Keratinocyte (primary cell): ENCODE measurements around the gene RAD21L1. TPM values are rescaled to one million over a fixed set of nuclear protein-coding genes. Genes with fewer than 3 reads are reported as not detected.
A peak's percentile ranks its signal among the peaks of the same experiment; 100 is the strongest.

Experiments
- DNase-seq: peaks from one replicate; pipeline ENCODE4 v3.0.0-alpha.2; 2011; ENCODE audit warnings: low read depth, missing footprints, low spot score
- FAIRE-seq: peaks from 2 replicates; lab custom pipeline; 2011; peaks lifted over from hg19 to GRCh38; lab: Jason Lieb, UNC
- H2AFZ ChIP-seq: 2 replicates; pipeline ENCODE4 v1.6.0; 2012; ENCODE audit warnings: low read length, control low read depth, inconsistent platforms; ENCODE audit not compliant: control insufficient read depth
- H3K27ac ChIP-seq: 2 replicates; pipeline ENCODE4 v1.5.1; 2011; ENCODE audit warnings: low read length; ENCODE audit not compliant: control insufficient read depth, insufficient read depth
- H3K27me3 ChIP-seq: 3 replicates; pipeline ENCODE4 v1.6.0; 2011; ENCODE audit warnings: low read length; ENCODE audit not compliant: control insufficient read depth, insufficient read depth; ENCODE audit errors: extremely low read depth
- H3K36me3 ChIP-seq, 2 experiments: 2 replicates in 1 of 2; 3 replicates in 1 of 2; pipeline ENCODE4 v1.5.1; 2011; ENCODE audit warnings: low read length in 2 of 2, mild to moderate bottlenecking in 1 of 2; ENCODE audit not compliant: control insufficient read depth in 2 of 2, insufficient read depth in 2 of 2; ENCODE audit errors: extremely low read depth in 1 of 2
- H3K4me1 ChIP-seq: 3 replicates; pipeline ENCODE4 v1.5.1; 2011; ENCODE audit warnings: low read length; ENCODE audit not compliant: control insufficient read depth, insufficient read depth; ENCODE audit errors: extremely low read depth
- H3K4me2 ChIP-seq: 3 replicates; pipeline ENCODE4 v1.6.0; 2011; ENCODE audit warnings: low read depth, low read length; ENCODE audit not compliant: control insufficient read depth, insufficient read depth; ENCODE audit errors: extremely low read depth
- H3K4me3 ChIP-seq, 3 experiments: fragments of 200-600 bp in 1 of 3; sonication (generic) in 1 of 3; 2 replicates in 2 of 3; 3 replicates in 1 of 3; pipeline ENCODE4 v1.5.1; 2011 to 2016; ENCODE audit warnings: low read length in 3 of 3, mild to moderate bottlenecking in 3 of 3, control low read depth in 2 of 3, inconsistent platforms in 1 of 3, low read depth in 1 of 3, mixed read lengths in 1 of 3, mixed run types in 1 of 3, moderate library complexity in 1 of 3; ENCODE audit not compliant: control insufficient read depth in 2 of 3, insufficient read depth in 2 of 3; ENCODE audit errors: extremely low read depth in 1 of 3
- H3K79me2 ChIP-seq: 2 replicates; pipeline ENCODE4 v1.6.0; 2012; ENCODE audit warnings: low read length; ENCODE audit not compliant: control insufficient read depth, insufficient read depth
- H3K9ac ChIP-seq: 3 replicates; pipeline ENCODE4 v1.6.0; 2011; ENCODE audit warnings: low read length; ENCODE audit not compliant: control insufficient read depth, insufficient read depth; ENCODE audit errors: extremely low read depth
- H3K9me1 ChIP-seq: 3 replicates; pipeline ENCODE4 v1.6.0; 2011; ENCODE audit warnings: low read length; ENCODE audit not compliant: control insufficient read depth, insufficient read depth; ENCODE audit errors: extremely low read depth
- H3K9me3 ChIP-seq: 2 replicates; pipeline ENCODE4 v1.5.1; 2012; ENCODE audit warnings: low read depth, low read length; ENCODE audit not compliant: control insufficient read depth
- H4K20me1 ChIP-seq: 3 replicates; pipeline ENCODE4 v1.6.0; 2011; ENCODE audit warnings: low read length; ENCODE audit not compliant: control insufficient read depth, insufficient read depth; ENCODE audit errors: extremely low read depth
- CTCF ChIP-seq, 3 experiments: IDR thresholded peaks in 1 of 3; conservative IDR thresholded peaks in 1 of 3; optimal IDR thresholded peaks in 1 of 3; 2 replicates in 2 of 3; 3 replicates in 1 of 3; pipeline versions ENCODE3 to v1.5.1; 2011; ENCODE audit warnings: low read length in 3 of 3, mild to moderate bottlenecking in 3 of 3, moderate library complexity in 2 of 3, control low read depth in 1 of 3, inconsistent platforms in 1 of 3; ENCODE audit not compliant: insufficient read depth in 2 of 3; ENCODE audit errors: extremely low read depth in 1 of 3
- EZH2 ChIP-seq: IDR thresholded peaks from one replicate; pipeline ENCODE4 v1.6.1; 2012; ENCODE audit warnings: inconsistent platforms, mild to moderate bottlenecking, low read length, moderate library complexity
- dilution Hi-C: fragments of 300-500 bp; cut with MboI; formaldehyde crosslinking; loops from one replicate; pipeline ENCODE4 v1.7.0; 2020; ENCODE audit warnings: low sequenced_read_pairs; ENCODE audit not compliant: extremely low pct_ligation_motif_present
- polyA plus RNA-seq, 5 experiments: library from polyadenylated mRNA; depleted of rRNA in 3 of 5; stranded (reverse) in 3 of 5; stranded (forward) in 1 of 5; unstranded in 1 of 5; fragments of >200 nt; gene quantifications; 1 replicate in 1 of 5; 2 replicates in 3 of 5; 3 replicates in 1 of 5; pipeline versions ENCODE4 v1.2.1 to v1.2.3, GENCODE V29; 2011 to 2012; ENCODE audit warnings: missing spikeins in 2 of 5, low read depth in 1 of 5, low replicate concordance in 1 of 5

RAD21L1 gene
- polyA plus RNA-seq, 1 donor (not counting 4 experiments of a cell fraction or from before 2014, with no cell fraction given) = not detected

- Histone ChIP-seq H3K36me3 (no peaks in the 10 kb centered on the region), H3K27me3 (peaks cover 42% of the 10 kb centered on the region), H4K20me1 (no peaks in the 10 kb centered on the region), H3K79me2 (no peaks in the 10 kb centered on the region), H3K9me3 (no peaks in the 10 kb centered on the region), H3K4me2 (peak within 1 kb of the TSS; percentile 29), H3K27ac (no peak within 1 kb of the TSS), H3K9ac (no peak within 1 kb of the TSS), H3K9me1 (no peaks in the 10 kb centered on the region), H2AFZ (no peak within 1 kb of the TSS), H3K4me1 (no peaks in the 10 kb centered on the region), H3K4me3 (peak within 1 kb of the TSS in 2 of 3 experiments; percentile 17 to 35)
- peak; percentile 94 for TF ChIP-seq EZH2
- TF ChIP-seq CTCF (optimal IDR thresholded peaks at IDR 0.05 in 1 of 3, IDR thresholded peaks at IDR 0.05 in 1 of 3, conservative IDR thresholded peaks at IDR 0.05 in 1 of 3; ENCODE audit: extremely low read depth in 1 of 3, insufficient read depth in 2 of 3, low read length in 3 of 3) = no peak
- no peak for FAIRE-seq
- dilution Hi-C loops = no loop called here
- DNase-seq = no peak
Observed at GRCh38 chr20:1184638-1185315, 41.1 kb upstream of the RAD21L1 start, which contains the start of gene TMEM74B. Gene TMEM74B (minus strand): TSS chr20:1184981. CDS start chr20:1183801, 1,180 bp downstream.

- Histone ChIP-seq H3K9ac (no peak overlapping the region), H4K20me1 (no peaks in the 10 kb centered on the region), H3K79me2 (no peaks in the 10 kb centered on the region), H3K27ac (no peak overlapping the region), H3K4me1 (no peaks in the 10 kb centered on the region), H3K4me2 (peak overlapping the region; percentile 29), H2AFZ (no peak overlapping the region), H3K9me1 (no peaks in the 10 kb centered on the region), H3K9me3 (no peaks in the 10 kb centered on the region), H3K4me3 (peak overlapping the region in 2 of 3 experiments; percentile 17 to 35), H3K27me3 (peaks cover 42% of the 10 kb centered on the region), H3K36me3 (no peaks in the 10 kb centered on the region)
- dilution Hi-C loops = no loop called here
- DNase-seq (no peak), FAIRE-seq (no peak)
- TF ChIP-seq EZH2 = no peak
- TF ChIP-seq CTCF (optimal IDR thresholded peaks at IDR 0.05 in 1 of 3, IDR thresholded peaks at IDR 0.05 in 1 of 3, conservative IDR thresholded peaks at IDR 0.05 in 1 of 3; ENCODE audit: extremely low read depth in 1 of 3, insufficient read depth in 2 of 3, low read length in 3 of 3) = no peak
Observed at GRCh38 chr20:1185316-1185741, 40.5 kb upstream of the RAD21L1 start.
